ENCODE measurements around the gene LCE1D.

The LCE1D gene

DNA sequence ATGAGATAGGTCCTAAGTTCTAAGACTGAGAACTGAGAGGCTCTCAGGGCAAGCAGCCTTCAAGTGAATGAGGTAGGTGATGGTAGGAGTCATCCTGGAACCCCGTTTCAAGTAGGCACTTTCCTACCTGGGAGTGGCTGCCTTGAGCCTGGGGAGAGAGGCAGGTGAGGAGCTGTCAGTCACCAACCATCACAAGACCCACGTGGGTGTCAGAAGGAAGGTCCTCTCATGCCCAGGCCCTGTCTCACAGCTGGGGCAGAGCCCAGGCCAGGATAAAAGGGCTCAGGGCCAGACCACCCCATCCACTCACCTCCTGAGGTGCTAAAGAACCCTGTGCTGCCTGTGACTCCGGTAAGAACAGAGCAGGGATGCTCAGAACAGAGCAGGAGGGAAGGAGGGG lies at the start of gene LCE1D:
LCE1D (plus strand) TSS at position 301 of the 400 bp plus-strand sequence. CDS start 1,074 bp downstream, outside the sequence.
- no peak for DNase-seq

- no peak for DNase-seq
Measured at GRCh38 chr1:152747831-152748230, 48.7 kb upstream of the LCE1D start.

GRCh38 chr1:152752225-152752624 lies 44.3 kb upstream of the LCE1D start:
- DNase-seq = no peak

DNA sequence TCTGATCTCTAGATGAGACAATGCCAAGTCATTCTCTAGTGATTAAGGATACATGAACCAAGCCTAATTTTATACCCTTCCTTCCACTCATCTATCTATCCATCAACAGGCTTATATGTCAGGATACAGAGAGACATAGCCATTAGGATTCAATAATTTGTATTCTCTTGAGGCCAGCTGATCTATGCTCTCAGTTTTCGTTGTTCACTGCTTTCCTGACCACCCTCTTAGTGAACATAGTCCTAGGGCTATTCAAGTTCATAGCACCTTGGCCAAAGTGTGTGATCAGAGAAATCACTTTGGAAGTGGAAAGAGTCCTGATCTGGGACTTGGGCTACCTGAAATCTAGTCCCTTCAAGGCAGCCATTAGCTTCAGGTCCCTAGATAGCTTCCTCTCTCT lies 42.9 kb upstream of the LCE1D start:
- no peak for DNase-seq

DNA sequence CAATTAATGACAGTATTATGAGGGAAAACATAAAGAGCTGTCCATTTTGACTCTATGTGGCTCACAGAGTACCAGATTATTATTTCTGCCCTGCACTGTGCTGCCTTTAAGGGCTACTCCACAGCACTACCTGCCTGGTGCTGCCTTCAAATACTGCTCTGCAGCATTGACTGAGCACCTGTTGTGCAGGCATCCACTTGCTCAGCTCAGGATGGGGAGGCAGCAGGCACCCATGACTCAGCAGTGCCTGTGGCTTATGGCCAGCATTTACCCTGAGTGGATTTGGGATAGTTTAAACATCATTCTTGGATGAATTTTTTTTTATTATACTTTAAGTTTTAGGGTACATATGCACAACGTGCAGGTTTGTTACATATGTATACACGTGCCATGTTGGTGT lies 39.6 kb upstream of the LCE1D start:
- DNase-seq = no peak

- DNase-seq = no peak
Measured at GRCh38 chr1:152757747-152758146, 38.8 kb upstream of the LCE1D start, which contains the start of gene KPRP. KPRP (plus strand) TSS chr1:152758025; CDS start chr1:152759589, 1,564 bp downstream.

DNA sequence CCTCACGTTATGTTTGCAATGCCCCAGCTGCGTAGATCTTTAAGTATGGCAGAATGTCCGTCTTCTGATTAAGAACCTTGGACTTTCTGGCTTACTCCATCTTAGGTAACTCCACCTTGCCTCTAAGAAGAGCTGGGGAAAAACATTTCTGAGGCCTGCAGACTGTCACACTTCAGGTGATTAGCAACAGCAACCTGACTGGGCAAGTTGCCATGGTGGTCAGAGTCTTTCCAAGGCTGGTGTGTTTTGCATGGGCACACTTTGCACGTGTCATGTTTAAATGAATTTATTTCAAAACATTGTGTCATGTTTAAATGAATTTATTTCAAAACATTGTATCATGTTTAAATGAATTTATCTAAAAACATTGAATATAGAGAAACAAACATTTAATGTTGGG lies 37.9 kb upstream of the LCE1D start:
- DNase-seq = no peak

DNA sequence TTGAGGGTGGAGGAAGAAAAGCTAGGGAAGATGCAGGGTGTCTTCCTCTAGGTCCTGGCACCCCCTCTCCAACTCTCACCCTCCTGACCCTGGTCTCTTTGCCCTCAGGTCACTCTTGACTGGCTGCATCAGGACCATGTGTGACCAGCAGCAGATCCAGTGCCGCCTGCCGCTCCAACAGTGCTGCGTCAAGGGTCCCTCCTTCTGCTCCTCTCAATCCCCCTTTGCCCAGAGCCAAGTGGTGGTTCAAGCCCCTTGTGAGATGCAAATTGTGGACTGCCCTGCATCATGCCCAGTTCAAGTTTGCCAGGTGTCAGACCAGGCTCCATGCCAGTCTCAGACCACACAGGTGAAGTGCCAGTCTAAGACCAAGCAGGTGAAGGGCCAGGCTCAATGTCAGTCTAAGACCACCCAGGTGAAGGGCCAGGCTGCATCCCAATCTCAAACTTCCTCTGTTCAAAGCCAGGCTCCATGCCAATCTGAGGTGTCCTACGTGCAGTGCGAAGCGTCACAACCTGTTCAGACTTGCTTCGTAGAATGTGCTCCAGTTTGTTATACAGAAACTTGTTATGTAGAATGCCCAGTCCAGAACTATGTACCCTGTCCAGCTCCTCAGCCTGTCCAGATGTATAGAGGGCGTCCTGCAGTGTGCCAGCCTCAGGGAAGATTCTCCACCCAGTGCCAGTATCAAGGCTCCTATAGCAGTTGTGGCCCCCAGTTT lies 36.9 kb upstream of the LCE1D start:
- DNase-seq = no peak

DNA sequence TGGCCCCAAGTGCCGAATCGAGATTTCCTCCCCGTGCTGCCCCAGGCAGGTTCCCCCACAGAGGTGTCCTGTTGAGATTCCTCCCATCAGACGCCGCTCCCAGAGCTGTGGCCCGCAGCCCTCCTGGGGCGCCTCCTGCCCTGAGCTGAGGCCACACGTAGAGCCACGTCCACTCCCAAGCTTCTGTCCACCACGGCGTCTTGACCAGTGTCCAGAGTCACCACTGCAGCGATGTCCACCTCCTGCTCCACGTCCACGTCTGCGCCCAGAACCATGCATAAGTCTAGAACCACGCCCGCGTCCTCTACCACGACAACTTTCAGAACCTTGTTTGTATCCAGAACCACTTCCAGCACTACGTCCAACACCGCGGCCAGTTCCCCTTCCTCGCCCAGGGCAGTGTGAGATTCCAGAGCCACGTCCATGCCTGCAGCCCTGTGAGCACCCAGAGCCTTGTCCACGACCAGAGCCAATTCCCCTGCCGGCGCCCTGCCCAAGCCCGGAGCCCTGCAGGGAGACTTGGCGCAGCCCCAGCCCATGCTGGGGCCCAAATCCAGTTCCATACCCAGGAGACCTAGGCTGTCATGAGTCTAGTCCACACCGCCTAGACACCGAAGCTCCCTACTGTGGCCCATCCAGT lies 35.9 kb upstream of the LCE1D start:
- DNase-seq = no peak

- no peak for DNase-seq
Measured at GRCh38 chr1:152761609-152762213, 34.8 kb upstream of the LCE1D start.

- DNase-seq = no peak
Measured at GRCh38 chr1:152768847-152769533, 27.5 kb upstream of the LCE1D start.

DNA sequence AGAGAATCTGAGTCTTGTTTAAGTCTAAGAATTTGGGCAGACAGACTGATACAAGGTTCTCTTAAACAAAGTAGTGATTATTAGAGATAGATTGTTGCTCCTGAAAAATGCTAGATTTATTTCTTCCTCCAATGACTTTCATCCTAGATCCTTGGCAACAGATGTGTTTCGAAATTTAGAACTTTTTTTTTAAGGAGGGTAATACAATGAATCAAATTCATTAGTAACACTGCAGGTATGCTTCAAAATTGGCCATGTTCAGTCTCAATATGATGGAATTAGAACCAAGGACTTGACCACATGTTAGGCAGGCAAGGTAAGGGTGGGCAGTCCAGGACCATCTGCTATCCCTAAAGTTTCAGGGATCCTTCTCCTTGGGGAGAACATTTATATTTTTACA lies 26.1 kb upstream of the LCE1D start:
- DNase-seq = no peak

DNA sequence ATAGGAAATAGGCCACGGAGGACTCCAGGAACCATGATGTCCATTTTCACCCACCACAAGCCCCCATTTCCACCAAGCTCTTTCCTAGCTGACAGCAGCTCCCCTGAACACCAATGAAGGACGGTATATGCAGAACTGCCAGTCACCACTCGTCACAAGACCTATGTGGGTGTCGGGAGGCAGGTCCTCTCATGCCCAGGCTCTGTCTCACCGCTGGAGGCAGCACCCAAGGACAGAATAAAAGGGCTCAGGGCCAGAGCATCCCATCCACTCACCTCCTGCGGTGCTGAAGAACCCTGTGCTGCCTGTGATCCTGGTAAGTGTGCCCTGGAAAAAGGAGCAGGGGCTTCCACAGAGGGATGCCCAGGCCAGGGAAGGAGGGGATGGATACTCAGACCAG lies 21.6 kb upstream of the LCE1D start, which contains the start of gene LCE1F:
LCE1F (plus strand) TSS at position 266 of the 400 bp plus-strand sequence. CDS start 1,232 bp downstream, outside the sequence.
- DNase-seq = no peak

DNA sequence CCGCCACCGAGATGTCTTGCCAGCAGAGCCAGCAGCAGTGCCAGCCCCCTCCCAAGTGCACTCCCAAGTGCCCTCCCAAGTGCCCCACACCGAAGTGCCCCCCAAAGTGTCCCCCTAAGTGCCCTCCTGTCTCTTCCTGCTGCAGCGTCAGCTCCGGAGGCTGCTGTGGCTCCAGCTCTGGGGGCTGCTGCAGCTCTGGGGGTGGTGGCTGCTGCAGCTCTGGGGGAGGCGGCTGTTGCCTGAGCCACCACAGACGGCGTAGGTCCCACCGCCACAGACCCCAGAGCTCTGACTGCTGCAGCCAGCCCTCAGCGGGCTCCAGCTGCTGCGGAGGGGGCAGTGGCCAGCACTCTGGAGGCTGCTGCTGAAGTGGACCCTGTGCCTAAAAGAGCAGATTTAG lies 20.2 kb upstream of the LCE1D start:
- no peak for DNase-seq

DNA sequence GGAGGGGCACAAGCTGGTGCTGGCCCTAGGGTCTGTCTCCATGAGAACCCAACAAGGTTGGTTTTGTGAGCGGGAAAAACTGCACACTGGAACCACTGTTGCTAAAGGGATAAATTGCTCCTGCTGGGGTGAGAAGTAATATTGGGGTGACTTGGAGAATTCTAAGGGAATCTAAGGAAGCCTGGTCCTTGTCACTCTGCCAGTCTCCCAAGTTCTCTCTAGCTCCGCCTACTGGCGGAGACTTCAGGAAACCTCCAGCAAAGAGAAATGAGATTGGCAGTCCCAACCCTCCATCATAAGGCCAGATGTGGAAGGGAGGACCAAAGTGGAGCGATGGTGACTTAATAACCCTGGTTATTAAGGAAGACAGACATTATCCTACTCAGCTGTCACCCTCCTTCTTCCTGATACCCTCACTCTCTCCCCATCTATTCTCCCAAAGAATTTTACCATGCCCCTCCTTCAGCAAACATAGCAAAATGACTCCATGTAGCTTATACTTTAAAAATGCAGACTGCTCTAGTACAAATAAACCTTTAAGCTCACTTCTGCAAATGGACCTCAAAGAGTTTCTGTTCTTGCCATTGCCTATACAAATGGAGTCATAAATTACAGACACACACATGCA lies 18.9 kb upstream of the LCE1D start:
- no peak for DNase-seq

- DNase-seq = no peak
Measured at GRCh38 chr1:152783095-152783494, 13.4 kb upstream of the LCE1D start.

DNA sequence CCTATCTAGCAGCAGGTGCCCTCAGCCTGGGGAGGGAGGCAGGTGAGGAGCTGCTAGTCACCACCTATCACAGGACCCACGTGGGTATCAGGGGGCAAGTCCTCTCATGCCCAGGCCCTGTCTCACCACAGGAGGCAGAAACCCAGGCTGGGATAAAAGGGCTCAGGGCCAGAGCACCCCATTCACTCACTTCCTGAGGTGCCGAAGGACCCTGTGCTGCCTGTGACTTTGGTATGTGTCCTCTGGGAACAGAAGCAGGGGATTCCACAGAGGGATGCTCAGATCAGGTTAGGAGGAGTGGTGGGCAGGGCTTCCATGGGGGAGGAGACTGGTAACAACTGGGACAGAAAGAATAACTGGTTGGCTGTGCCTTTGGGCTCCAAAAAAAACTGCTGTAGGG lies 10.4 kb upstream of the LCE1D start, which contains the start of gene LCE1E:
LCE1E (plus strand) TSS at position 181 of the 400 bp plus-strand sequence. CDS start 1,043 bp downstream, outside the sequence.
- no peak for DNase-seq

- DNase-seq = no peak
Measured at GRCh38 chr1:152795686-152796085, 835 bp upstream of the LCE1D start.

DNA sequence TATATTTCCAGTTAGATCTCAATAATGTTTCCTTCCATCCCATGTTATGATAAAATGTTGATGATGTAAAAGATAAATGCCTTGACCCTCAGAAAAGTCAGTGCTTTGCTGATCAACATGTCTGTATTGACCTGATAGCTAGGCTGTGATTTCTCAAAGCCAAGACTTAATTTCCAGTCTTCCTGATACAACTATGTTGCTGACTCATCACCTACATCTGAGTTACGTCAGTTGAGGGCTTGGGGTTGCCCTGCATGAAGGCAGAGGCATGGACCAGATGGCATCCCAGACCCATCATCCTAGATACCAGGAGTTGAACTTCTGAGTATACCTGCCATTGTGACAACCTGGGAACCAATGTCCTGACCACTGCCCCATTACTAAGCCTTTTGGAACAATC lies 4.8 kb downstream of the LCE1D start:
- DNase-seq = no peak

- DNase-seq = no peak
Measured at GRCh38 chr1:152806576-152806975, 10.1 kb downstream of the LCE1D start, which contains the start of gene LCE1C. LCE1C (minus strand) TSS chr1:152806651; CDS start chr1:152805478, 1,173 bp downstream.

DNA sequence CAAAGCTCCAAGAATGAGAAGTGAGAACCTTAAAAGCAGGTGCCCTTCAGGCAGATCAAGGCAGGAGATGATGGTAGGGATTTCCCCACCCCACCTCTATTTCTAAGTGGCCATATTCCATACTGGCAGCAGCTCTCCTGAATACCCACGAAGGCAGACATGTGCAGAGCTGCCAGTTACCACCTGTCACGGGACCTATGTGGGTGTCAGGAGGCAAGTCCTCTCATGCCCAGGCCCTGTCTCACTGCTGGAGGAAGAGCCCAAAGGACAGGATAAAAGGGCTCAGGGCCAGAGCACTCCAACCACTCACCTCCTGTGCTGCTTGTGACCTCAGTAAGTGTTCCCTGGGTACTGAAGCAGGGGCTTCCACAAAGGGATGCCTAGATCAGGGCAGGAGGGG lies 14.5 kb downstream of the LCE1D start:
- no peak for DNase-seq

DNA sequence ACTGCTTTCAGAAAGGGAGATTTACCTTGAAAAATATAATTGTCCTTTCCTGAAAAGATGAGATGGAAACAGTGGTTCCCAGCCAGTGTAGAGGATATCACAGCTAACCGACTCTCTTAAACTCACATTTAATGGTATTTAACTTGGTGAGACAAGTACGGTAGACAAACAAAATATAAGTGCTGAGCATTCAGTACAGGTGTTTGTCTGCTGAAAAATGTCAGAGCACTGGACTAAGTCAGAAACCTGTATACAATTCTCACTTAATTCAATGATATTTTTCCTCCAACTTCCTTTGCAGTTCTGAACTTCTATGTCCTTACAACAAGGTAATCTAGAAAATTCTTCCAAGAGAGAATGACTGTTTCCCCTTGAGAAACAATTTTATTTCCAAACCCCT lies 15.2 kb downstream of the LCE1D start, which contains the start of gene LCE1B:
LCE1B (plus strand) TSS at position 301 of the 400 bp plus-strand sequence. CDS start 476 bp downstream, outside the sequence.
- DNase-seq = no peak

GRCh38 chr1:152817309-152817708 lies 20.8 kb downstream of the LCE1D start:
- DNase-seq = no peak

All from NCI-H1048 (cell line).